GM21825 (cell line): ENCODE data around the gene CCDC180.
"Not testable (repeated sequence)": the region's sequence is repeated elsewhere in the genome, so short reads cannot be mapped to it uniquely, and the experiment has no call there.

ENCODE experiments used
- ATAC-seq: cut with Tn5 transposase; IDR thresholded peaks from one replicate; pipeline ENCODE4 v1.9.1; 2021; ENCODE audit warnings: mild to moderate bottlenecking, moderate library complexity; ENCODE audit not compliant: unreplicated experiment

CCDC180 gene

DNA sequence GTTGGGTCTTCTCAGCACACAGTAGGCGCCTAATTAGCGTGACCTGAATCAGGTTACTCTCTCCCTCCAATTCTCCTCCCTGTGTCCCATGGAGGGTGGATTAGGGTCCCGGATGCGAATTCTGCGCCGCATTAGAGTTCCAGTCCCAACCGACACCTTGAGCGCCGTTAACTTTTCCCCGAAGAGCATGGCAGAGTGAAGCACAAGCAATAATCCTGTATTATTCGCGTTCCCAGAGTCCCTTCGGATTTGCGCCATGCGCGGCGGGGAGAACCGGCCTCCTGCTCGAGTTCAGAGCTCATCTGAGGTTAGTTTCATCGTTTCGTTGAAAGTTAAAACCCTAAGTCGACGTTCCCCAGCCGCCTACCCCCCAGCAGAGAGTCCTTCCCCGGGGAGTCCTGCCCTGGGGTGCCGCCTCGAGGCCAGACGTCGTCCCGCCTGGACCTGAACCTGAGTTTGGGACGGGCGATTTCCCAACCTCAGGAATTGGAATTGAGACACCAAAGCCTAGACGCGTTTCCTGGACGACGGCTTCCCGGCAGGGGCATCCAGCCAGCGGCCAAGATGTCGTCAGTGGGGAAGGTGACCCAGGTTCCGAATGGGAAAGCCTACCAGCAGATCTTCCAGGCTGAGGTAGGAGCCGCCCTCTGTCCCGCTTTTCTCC, at the start of gene CCDC180:
CCDC180 (plus strand) TSS at position 160 of the 664 bp plus-strand sequence; CDS start at position 565, 405 bp downstream.
- ATAC-seq: no peak

DNA sequence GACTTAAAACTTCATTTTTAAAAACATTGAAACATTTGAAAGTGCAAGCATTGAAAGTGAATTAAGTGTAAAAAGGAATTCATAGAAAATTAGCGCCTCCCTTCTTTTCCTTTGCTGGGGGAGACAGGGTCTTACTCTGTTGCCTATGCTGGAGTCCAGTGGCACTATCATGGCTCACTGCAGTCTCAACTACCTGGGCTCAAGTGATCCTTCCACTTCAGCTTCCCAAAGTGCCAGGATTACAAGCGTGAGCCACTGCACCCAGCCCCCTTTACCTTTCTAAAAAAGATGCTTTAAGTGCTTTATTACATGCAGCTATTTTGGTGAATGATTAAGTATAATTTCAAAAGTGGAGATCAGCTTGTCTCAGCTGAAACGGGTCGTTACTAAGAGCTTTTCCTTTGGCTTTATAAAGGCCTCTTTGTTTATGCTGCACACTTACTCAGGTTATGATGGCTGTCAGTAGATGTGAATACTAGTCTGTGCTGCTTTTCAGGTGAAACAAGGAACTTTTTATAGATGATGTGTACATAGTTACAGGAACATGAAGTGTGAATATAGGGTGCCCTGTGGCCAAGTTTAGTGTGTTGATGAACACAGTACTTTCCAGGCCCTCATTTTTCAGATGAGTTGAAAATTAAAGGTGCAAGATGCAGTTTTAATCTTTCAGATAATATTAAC, 47.5 kb upstream of the CCDC180 start:
- ATAC-seq: not testable (repeated sequence)

DNA sequence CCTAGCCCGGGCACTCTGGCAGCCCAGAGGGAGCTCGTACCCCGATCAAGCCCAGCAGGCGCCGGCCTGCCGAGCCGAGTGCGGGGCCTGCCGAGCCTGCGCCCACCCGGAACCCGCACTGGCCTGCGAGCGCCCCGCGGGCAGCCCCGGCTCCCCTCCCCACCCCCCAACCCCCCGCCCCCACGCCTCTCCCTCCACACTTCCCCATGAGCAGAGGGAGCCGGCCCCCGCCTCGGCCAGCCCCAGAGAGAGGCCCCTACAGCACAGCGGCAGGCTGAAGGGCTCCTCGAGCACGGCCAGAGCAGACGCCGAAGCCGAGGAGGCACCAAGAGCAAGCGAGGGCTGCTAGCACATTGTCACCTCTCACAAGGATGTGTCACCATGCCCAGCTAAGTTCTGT, 36.2 kb upstream of the CCDC180 start:
- ATAC-seq: no peak

DNA sequence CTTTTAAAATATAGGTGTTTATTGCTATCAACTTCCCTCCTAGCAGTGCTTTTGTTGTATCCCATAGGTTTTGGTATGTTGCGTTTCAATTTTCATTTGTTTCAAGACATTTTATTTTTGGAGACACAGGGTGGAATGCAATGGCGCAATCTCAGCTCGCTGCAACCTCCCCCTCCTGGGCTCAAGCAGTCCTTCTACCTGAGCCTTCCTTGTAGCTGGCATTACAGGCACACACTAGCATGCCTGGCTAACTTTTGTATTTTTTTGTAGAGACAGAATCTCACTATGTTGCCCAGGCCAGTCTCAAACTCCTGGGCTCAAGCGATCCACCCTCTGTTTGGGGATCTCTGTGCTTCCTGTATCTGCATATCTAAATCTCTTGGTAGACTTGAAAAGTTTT, 35.4 kb upstream of the CCDC180 start:
- ATAC-seq: no peak

DNA sequence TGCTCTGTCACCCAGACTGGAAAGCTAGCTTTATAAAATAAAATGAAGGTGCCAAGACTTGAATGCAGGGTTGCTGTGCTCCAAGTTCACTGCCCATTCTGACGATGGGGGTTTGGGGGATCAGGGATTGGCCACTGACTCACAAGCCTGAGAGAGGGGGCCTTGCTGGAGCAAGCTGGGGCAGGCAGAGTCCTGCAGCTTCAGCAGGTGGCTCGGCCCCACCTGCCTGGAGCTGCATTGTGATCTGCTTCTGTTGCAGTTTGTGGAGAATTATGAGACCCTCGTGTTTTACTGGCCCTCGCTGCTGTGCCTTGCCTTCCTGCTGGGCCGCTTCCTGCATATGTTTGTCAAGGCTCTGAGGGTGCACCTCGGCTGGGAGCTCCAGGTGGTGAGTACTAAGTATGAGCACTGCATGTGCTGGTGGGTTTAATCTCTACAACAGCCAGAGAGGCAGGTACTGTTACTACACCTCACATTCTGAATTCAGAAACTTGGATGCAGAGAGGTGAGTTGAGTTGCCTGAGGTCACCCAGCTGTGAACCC, 31.1 kb upstream of the CCDC180 start:
- ATAC-seq: no peak

DNA sequence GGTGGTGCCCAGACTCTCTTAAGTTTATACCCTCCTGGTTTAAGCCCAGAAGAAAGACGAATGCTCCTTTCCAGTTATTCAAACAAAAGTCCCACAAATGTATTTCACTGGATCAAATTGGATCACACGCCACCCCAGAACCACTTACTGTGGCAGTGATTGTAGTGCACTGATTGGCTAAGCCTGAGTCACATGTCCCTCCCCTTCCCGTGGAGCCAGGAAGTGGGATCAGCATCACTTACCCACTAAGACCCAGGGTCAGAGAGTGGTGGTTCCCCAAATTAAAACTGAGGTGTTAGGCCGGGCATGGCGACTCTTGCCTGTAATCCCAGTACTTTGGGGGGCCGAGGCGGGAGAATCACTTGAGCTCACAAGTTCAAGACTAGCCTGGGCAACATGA, 29.5 kb upstream of the CCDC180 start:
- ATAC-seq: no peak

DNA sequence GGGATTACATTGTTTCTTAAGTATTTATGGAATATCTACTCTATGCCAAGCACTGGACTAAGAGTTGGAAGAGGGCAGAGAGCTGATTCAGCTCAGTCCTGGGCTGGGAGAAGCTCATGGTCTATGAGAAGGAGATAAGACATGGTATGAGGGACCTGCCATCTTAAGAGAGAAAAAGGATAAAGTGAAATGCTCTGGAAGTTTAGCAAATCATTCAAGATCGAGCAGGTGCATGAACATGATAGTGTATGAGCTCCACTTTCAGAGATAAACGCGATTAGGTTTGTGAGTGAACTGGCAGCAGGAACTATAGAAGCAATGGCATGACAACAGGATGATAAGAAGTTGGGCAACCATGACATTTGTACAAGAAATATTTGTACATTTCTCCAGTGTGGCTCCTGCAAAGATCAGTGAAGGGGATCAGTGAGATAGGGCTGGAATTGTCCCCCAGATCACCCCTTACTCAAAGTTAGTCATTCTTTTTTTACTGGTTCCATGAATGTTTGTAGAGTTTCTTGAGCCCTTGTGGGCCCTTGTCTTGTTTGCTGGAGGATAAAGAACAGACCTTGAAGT, 26.6 kb upstream of the CCDC180 start:
- ATAC-seq: no peak

DNA sequence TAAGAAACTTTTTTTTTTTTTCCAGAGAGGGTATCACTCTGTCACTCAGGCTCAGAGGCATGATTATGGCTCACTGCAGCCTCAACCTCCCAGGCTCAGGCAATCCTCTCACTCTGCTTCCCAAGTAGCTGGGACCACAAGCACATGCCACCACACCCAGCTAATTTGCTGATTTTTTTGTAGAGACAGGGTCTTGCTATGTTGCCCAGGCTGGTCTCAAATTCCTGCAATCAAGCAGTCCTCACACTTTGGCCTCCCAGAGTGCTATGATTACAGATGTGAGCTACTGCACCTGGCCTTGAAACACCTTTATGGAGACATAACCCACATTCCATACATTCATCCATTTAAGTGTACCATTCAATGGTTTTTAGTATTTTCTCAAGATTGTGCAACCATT, 23.7 kb upstream of the CCDC180 start:
- ATAC-seq: no peak

DNA sequence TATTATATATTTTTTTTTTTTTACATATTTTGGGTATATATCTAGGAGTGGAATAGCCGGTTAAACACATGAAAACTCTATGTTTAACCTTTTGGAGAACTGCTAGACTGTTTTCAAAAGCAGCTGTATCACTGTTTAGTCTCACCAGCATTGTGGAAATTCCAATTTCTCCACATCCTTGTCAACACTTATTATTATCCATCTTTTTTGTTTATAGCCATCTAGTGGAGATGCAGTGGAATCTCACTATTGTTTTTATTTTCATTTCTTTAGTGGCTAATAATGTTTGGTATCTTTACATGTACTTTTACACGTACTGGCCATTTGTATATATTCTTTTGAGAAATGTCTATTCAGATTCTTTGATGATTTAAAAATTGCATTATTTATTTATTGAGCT, 22.7 kb upstream of the CCDC180 start:
- ATAC-seq: no peak

DNA sequence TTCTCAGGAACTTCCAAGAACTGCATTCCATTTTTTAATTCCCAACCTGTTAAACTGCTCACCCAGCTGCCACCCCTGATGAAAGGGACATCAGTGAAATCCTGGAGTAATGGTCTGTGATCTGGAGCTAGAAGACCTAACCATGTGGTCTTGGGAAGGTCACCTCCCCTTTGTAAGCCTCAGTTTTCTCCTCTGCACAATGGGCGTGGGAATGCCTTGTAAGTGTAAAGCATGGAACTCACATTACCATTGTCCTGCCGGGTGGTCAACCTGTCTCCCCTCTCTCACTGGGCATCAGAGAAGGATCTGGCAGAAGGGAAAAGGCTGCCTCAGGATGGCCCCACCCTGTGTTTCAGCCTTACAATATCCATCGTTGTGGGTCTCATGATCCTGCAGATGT, 15.3 kb upstream of the CCDC180 start:
- ATAC-seq: no peak

DNA sequence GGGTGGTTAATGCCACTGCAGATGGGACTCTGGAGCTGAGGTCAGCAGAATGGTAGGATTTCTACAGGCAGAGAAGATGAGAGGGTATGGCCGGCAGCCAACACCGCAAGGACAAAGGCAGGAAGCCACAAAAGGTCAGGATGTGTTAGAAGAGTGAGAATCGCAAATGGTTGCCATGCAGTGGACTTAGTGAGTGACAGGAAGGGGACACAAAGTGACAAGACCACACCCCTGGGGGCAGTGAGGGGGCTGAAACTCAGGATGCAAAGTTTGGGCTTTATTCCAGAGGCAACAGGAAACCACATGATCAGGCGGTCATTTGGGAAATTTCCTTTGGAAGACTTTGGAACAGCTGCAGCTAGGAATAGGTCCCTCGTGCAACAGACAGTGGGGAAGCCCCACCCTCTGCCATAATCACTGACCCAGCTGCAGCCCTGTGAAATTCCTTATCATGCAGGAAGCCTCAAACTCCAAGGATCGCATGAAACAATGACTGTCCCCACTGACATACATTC, 14.2 kb upstream of the CCDC180 start:
- ATAC-seq: no peak

DNA sequence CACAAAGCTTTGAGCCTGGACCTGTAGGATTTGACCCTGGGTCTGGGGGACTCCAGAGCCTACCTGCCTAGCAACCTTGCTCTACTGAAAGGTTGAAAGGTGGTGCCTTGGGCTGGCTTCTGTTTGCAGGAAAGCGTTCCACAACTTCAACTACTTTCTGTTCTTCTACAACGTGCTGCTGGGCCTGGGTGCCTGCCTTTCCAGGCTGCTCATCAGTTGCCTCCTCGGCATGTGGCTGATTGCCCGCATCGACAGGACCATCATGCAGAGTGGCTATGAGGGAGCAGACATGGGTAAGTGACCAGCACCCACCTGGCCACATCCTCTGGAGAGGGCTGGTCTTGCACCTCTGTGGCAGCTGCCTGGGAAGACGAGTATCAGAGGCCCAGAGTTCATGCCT, 13.6 kb upstream of the CCDC180 start:
- no peak for ATAC-seq

DNA sequence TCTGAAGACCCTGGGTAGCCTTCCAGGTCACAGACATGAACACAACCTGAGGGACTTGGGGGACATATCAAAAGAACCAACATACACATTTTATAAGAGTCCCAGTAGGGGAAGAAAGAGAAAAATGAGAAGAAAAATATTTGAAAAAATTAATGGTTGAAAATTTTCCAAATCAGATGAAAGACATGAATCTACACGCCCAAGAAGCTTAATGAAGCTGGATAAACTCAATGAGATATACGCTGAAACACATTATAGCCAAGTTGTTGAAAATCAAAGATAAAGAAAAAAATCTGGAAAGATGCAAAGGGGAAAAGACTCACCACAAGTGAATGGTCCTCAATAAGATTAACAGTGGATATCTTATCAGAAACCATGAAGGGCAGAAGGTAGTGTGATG, 9.6 kb upstream of the CCDC180 start:
- ATAC-seq: no peak

DNA sequence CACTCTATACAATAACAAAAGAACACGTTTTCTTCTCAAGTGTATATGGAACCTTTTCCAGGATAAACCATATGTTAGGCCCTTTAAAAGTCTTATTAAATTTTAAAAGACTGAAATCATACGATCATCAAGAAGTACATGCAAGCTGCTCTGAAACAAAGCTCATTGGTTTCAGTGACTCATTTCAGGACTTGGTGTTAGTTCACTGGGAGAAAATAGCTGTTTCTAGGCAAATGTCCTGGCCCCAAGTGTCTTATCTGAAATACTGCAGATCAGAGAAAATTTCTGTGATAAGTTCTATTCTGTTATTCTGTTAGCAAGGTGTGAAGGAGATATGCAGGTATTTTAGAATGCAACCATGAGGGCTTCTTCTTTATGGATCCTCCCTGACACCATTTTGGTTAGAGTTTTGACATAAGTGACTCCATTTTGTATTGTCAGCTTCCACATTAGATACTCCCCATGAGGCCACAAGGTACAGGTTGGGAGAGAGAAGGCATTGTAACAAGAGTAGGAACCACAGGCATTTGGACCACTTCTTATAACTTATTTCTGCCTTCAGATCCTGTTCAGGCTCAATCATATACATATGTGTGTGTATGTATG, 7.5 kb upstream of the CCDC180 start:
- no peak for ATAC-seq

DNA sequence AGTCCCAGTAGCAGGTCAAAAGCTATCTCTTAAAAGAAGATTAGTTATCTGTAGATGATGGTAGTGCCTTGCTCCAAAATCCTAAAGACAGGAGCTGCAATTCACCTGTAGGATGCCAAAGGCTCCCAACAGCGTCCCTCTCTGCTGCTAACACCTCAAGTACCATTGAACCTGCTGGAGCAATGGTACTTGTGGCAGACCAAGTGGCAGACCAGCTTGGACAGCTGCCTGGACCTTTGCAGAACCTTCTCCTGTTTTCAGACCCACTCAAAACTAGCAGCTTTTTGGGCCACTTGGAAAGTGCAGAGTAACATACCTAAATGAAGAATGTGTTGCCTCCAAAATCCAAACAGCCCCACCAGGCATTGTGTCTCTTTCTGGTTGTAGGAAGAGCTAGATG, 6.9 kb upstream of the CCDC180 start:
- no peak for ATAC-seq

DNA sequence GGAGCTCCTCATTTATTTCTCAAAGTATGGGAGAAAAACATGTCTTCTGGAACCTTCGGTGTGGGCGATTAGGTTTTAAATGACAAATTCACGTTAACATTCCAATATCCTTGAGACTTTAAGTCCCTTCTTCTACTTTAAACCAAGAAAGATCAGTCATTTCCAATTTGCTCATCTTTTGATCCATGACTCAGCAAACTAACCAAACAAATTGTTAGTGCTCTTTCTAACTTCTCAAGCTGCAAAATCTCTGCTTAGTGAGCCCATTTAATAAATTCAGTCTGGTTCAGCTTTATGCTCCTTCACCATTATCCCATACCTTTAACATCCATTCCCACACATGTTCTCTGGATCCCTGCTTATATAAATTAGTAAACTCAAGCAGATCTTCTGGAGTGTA, 5.5 kb upstream of the CCDC180 start:
- ATAC-seq: no peak

DNA sequence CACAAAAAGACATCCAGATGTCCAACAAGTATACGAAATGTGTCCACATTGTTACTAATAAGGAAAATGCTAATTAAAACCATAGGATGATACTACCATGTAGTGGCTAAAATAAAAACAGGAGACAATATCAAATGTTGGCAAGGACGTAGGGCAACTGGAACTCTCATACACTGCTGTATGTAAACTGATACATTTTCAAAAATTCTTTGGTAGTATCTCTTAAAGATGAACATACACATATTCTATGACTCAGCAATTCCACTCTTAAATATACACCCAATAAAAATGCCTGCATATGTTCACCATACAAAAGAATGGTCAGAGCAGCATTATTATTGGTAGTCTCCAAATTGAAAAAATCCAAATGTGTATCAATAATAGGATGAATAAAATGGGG, 2.9 kb upstream of the CCDC180 start:
- no peak for ATAC-seq

DNA sequence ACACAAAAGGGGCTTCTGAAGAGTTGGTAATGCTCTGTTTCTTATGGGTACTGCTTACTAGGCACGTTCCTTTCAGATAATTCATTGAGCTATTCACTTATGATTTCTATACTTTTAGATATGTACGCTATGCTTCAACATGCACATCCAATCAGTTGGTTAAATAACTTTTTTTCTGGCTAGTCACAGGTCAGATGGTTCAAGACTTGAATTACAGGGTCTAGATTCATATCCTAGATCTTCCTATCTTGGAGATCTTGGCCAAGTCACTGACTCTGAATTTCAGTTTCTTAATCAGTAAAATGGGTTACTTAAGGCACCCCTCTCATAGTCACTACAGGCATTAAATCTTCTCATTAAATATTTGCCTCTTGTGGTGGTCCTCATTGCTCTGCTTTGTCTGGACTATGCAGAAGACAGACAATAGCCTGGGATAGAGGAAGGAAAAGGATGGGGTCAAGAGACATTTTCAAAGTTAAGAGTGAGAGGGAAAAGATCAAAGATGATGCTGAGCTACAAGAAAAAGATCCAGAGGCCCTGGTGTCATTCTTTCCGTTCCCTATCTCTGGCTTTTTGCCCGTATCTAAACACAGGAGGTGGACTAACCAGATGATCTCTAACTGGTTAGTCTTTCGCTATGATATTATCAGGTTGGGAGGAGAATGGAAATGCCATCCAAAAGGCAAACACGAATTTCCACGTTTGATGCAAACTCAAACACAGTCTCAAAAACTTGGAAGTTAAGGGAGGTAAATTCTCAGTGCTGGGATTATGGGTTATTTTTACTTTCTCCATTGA, 1.8 kb upstream of the CCDC180 start:
- ATAC-seq: no peak

DNA sequence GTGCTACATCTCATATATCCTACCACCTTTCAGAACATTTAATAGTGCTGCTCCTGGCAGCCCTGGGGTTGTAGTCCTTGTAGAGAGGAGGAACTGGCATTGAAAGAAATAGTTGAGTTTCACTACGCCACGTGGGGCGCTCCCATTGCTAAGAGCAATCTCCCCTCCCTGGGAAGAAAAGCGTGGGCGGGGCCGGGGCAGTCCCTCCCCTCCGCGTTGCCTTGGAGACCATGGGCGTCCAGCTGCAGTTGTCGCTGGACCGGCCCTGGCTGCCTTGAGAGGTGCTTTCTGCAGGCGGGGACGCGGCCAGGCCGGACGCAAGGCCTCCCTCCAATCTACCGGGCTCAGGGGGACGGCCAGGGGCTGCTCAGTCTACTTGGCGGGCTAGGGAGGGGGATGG, 368 bp upstream of the CCDC180 start:
- no peak for ATAC-seq

DNA sequence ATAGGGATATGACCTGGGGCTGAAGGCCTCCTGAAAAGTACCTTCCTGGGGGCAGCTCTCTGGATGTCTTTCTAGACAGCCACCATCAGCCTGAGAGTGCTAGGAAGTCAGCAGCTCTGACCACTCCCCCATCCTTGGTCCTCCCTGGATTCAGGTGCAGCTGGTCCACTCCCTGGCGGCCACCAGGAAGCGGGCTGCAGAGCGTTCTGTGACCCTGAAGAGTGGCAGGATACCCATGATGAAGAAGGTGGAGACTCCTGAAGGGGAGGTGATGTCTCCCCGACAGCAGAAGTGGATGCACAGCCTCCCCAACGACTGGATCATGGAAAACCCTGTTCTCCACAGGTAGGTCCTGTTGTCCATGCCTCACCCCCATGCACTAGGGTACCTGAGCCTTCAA, 1.8 kb downstream of the CCDC180 start:
- no peak for ATAC-seq

DNA sequence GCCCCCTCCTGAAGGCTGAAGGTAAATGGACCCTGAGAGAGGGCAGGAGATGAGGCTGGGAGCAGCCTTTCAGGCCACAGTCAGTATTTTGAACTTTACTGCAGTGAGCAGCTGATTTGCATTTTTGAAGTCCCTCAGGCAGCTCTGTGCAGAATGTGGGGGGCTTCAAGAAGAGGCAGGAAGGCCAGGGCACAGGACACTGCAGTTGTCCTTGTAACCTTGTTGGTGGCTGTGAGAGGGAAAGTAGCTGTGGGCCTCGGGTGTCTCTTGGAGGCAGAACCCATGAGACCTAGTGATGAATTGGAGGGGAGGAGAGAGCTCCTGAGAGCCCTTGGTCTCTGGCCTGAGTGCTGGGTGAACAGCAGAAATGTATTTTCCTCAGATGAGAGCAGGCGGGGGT, 2.6 kb downstream of the CCDC180 start:
- ATAC-seq: no peak
